ENCODE measurements around the gene DGCR2.

DNA sequence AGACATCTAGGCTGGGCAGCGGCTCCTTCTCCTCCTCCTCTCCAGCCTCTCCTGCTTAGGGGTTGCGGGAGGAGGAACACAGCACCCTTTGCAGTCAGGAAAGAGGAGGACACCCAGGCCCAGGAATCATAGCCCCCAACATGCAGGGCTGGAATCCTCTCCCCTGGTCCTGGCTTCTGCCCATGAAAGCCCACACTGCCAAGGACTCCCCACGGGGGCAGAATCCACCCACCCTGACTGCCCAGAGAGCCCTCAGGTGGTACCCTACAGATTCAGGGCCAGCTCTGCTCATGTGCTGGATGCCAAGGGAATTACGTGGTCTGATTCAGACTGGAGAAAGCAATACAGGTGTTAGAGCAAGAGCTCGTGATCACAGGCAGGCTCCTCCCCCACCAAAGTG, 17.8 kb upstream of the DGCR2 start:
- TF ChIP-seq CTCF (IDR thresholded peaks at IDR 0.05) (no peak), POLR2A (IDR thresholded peaks at IDR 0.05) (no peak), EP300 (IDR thresholded peaks at IDR 0.05) (no peak)
